HCT116 (cell line): ENCODE results near the gene NF1. TPM values are rescaled to one million over a fixed set of nuclear protein-coding genes. Genes with fewer than 3 reads are reported as not detected.

Experiments
- ATAC-seq: fragments of 200-7000 bp; cut with Tn5 transposase; 2 replicates; pipeline ENCODE4 v1.9.1; 2020; ENCODE audit warnings: mild to moderate bottlenecking, moderate library complexity
- BruUV-seq: library from RNA; stranded (reverse); fragments of 400-500 nt; replicated peaks from 2 replicates; lab custom pipeline; 2021; lab: Mats Ljungman, UMichigan
- CTCF ChIA-PET: fragments of 300-600 bp; sonication (Branson Sonifier 250); formaldehyde crosslinking; loops from one replicate; lab custom pipeline; 2021; ENCODE audit warnings: antibody characterized with exemption; lab: Charles Lee
- POLR2A ChIA-PET: fragments of 300-600, 350-600 bp; sonication (Branson Sonifier 250); formaldehyde crosslinking; loops from one replicate; lab custom pipeline; 2021; ENCODE audit warnings: antibody characterized with exemption; lab: Charles Lee
- RAD21 ChIA-PET, 2 experiments: fragments of 300-600 bp; sonication (Branson Sonifier 250); formaldehyde crosslinking; loops; one replicate each; lab custom pipeline; 2023; ENCODE audit warnings: low total read pairs in 2 of 2; ENCODE audit not compliant: uncharacterized antibody in 2 of 2, unreplicated experiment in 2 of 2, low non-redundant PET in 1 of 2; lab: Charles Lee
- DNase-seq: peaks from one replicate; pipeline ENCODE4 v3.0.0-alpha.2; 2010; ENCODE audit warnings: low read depth, low spot score
- H2AFZ ChIP-seq: fragments of 200-600 bp; shearing (Covaris generic), sonication (generic); 2 replicates; pipeline ENCODE4 v1.6.1; 2017; ENCODE audit warnings: low read depth, mixed run types, mixed read lengths, antibody characterized with exemption, low read length; ENCODE audit not compliant: poor library complexity, severe bottlenecking
- H3K27ac ChIP-seq: 2 replicates; pipeline ENCODE4 v1.5.1; 2012; ENCODE audit warnings: low read depth, low read length
- H3K27me3 ChIP-seq: fragments of 200-600 bp; sonication (generic); 2 replicates; pipeline ENCODE4 v1.6.1; 2016; ENCODE audit warnings: mixed run types, low read length, mixed read lengths; ENCODE audit not compliant: insufficient read depth
- H3K36me3 ChIP-seq, 2 experiments: fragments of 200-500 bp in 1 of 2; fragments of 200-600 bp in 1 of 2; sonication (Bioruptor generic) in 1 of 2; sonication (generic) in 1 of 2; 2 replicates each; pipeline versions ENCODE4 v1.5.1 to v1.6.1; 2014 to 2016; ENCODE audit warnings: low read length in 2 of 2, inconsistent platforms in 1 of 2, mixed read lengths in 1 of 2, mixed run types in 1 of 2; ENCODE audit not compliant: insufficient read depth in 2 of 2, control insufficient read depth in 1 of 2
- H3K4me1 ChIP-seq, 2 experiments: fragments of 200-600 bp in 1 of 2; sonication (generic) in 1 of 2; 2 replicates each; pipeline versions ENCODE4 v1.5.1 to v1.6.1; 2012 to 2017; ENCODE audit warnings: low read length in 2 of 2, inconsistent platforms in 1 of 2, mild to moderate bottlenecking in 1 of 2, mixed read lengths in 1 of 2, mixed run types in 1 of 2, moderate library complexity in 1 of 2; ENCODE audit not compliant: insufficient read depth in 2 of 2, control insufficient read depth in 1 of 2
- H3K4me2 ChIP-seq: fragments of 200-600 bp; sonication (generic); 2 replicates; pipeline ENCODE4 v1.6.1; 2017; ENCODE audit warnings: mixed run types, low read length, mixed read lengths
- H3K4me3 ChIP-seq, 2 experiments: fragments of 200-600 bp in 1 of 2; sonication (generic) in 1 of 2; replicated peaks in 1 of 2; 2 replicates each; pipeline ENCODE4 v1.5.1; 2011 to 2016; ENCODE audit warnings: low read length in 2 of 2, control low read depth in 1 of 2, low read depth in 1 of 2, mild to moderate bottlenecking in 1 of 2, mixed read lengths in 1 of 2, mixed run types in 1 of 2
- H3K79me2 ChIP-seq: fragments of 200-600 bp; sonication (generic); 2 replicates; pipeline ENCODE4 v1.6.1; 2017; ENCODE audit warnings: mild to moderate bottlenecking, mixed run types, low read length, moderate library complexity, mixed read lengths; ENCODE audit not compliant: insufficient read depth
- H3K9ac ChIP-seq: fragments of 200-600 bp; sonication (generic); 2 replicates; pipeline ENCODE4 v1.6.1; 2016; ENCODE audit warnings: low read length, mixed read lengths
- H3K9me2 ChIP-seq: fragments of 200-600 bp; sonication (generic), shearing (Covaris generic); 2 replicates; pipeline ENCODE4 v1.6.1; 2017; ENCODE audit warnings: mixed run types, mild to moderate bottlenecking, moderate library complexity; ENCODE audit not compliant: insufficient read depth
- H3K9me3 ChIP-seq, 2 experiments: fragments of 200-500 bp in 1 of 2; fragments of 200-600 bp in 1 of 2; sonication (Bioruptor generic) in 1 of 2; sonication (generic) in 1 of 2; 2 replicates each; pipeline ENCODE4 v1.6.1; 2014 to 2017; ENCODE audit warnings: low read length in 2 of 2, mixed read lengths in 2 of 2, inconsistent platforms in 1 of 2, low read depth in 1 of 2, mild to moderate bottlenecking in 1 of 2, mixed run types in 1 of 2, moderate library complexity in 1 of 2; ENCODE audit not compliant: control insufficient read depth in 1 of 2, insufficient read depth in 1 of 2
- H4K20me1 ChIP-seq: fragments of 200-600 bp; sonication (generic), shearing (Covaris generic); 2 replicates; pipeline ENCODE4 v1.6.1; 2017; ENCODE audit warnings: mixed run types, mild to moderate bottlenecking, moderate library complexity; ENCODE audit not compliant: insufficient read depth
- CBX3 ChIP-seq: IDR thresholded peaks from 2 replicates; pipeline ENCODE4 v1.6.1; 2012; ENCODE audit warnings: low read depth
- CEBPB ChIP-seq: IDR thresholded peaks from 2 replicates; pipeline ENCODE4 v1.6.1; 2012; ENCODE audit warnings: low read depth
- EGR1 ChIP-seq: IDR thresholded peaks from 2 replicates; pipeline ENCODE4 v1.6.1; 2012; ENCODE audit warnings: low read depth
- EZH2 ChIP-seq: fragments of 200-600 bp; sonication (generic); IDR thresholded peaks from 2 replicates; pipeline ENCODE4 v1.6.1; 2017; ENCODE audit warnings: antibody characterized with exemption, mixed run types
- FOSL1 ChIP-seq: IDR thresholded peaks from 2 replicates; pipeline ENCODE4 v1.6.1; 2012; ENCODE audit warnings: low read depth
- JUND ChIP-seq: IDR thresholded peaks from 2 replicates; pipeline ENCODE4 v1.6.1; 2012
- MAX ChIP-seq: IDR thresholded peaks from 2 replicates; pipeline ENCODE4 v1.6.1; 2012
- POLR2A ChIP-seq: IDR thresholded peaks from 2 replicates; pipeline ENCODE4 v1.7.0; 2011; ENCODE audit warnings: borderline replicate concordance; ENCODE audit not compliant: insufficient read depth, insufficient read length; ENCODE audit errors: extremely low read depth
- RAD21 ChIP-seq: IDR thresholded peaks from 2 replicates; pipeline ENCODE4 v1.6.1; 2012; ENCODE audit warnings: low read depth, mild to moderate bottlenecking
- REST ChIP-seq: IDR thresholded peaks from 2 replicates; pipeline ENCODE4 v1.6.1; 2012; ENCODE audit warnings: low read depth
- SRF ChIP-seq: IDR thresholded peaks from 2 replicates; pipeline ENCODE4 v1.6.1; 2012; ENCODE audit warnings: low read depth
- TCF7L2 ChIP-seq: IDR thresholded peaks from 2 replicates; pipeline ENCODE4 v1.7.0; 2011; ENCODE audit warnings: borderline replicate concordance, inconsistent platforms; ENCODE audit not compliant: insufficient read depth, insufficient read length; ENCODE audit errors: extremely low read depth
- YY1 ChIP-seq: IDR thresholded peaks from 2 replicates; pipeline ENCODE4 v1.6.1; 2011; ENCODE audit warnings: low read length, low read depth, moderate library complexity, mild to moderate bottlenecking; ENCODE audit not compliant: insufficient replicate concordance; ENCODE audit errors: extremely low read depth
- ZFX ChIP-seq: fragments of 450-650 bp; IDR thresholded peaks from 2 replicates; pipeline ENCODE4 v1.6.1; 2017
- ZNF274 ChIP-seq: fragments of 200-500 bp; sonication (Bioruptor generic); IDR thresholded peaks from 2 replicates; pipeline ENCODE4 v1.6.1; 2014; ENCODE audit warnings: mild to moderate bottlenecking, low read depth, low read length, inconsistent platforms
- intact Hi-C: fragments of 100-400 bp; cut with micrococcal nuclease; formaldehyde crosslinking; loops from 2 replicates; pipeline ENCODE4 v1.10.0; 2022
- total RNA-seq: library from RNA; stranded (reverse); gene quantifications from one replicate; pipeline ENCODE4 v1.2.1, GENCODE V29; 2021; ENCODE audit not compliant: unreplicated experiment
- TF ChIP-seq, protein P1 (sequence below): IDR thresholded peaks from 2 replicates; pipeline ENCODE4 v1.6.1; 2011; ENCODE audit warnings: mild to moderate bottlenecking, low read length, moderate library complexity; ENCODE audit not compliant: insufficient replicate concordance; ENCODE audit errors: extremely low read depth

The NF1 gene
- total RNA-seq, 1 experiment from 2014 or later = 20.8 TPM

- TF ChIP-seq EZH2 (no peak), ZFX (no peak), RAD21 (no peak)
- TF ChIP-seq, all 23 proteins: peak for 0
- Histone ChIP-seq H3K9me2 (no peaks in the 10 kb centered on the region), H3K36me3 (peaks cover 2 to 4% of the 10 kb centered on the region in 2 experiments; a peak in 1 of 4 replicates), H3K79me2 (no peaks in the 10 kb centered on the region), H3K4me1 (no peaks in the 10 kb centered on the region), H3K27me3 (no peaks in the 10 kb centered on the region), H3K27ac (no peak overlapping the region), H3K4me3 (no peak overlapping the region), H3K9me3 (no peaks in the 10 kb centered on the region), H2AFZ (no peak overlapping the region), H3K9ac (no peak overlapping the region), H4K20me1 (no peaks in the 10 kb centered on the region), H3K4me2 (no peak overlapping the region)
- BruUV-seq = no TSS peak
- ChIA-PET POLR2A (no interaction called here), CTCF (no interaction called here), RAD21 (no interaction called here)
- intact Hi-C loops = no loop called here
- ATAC-seq (no peak), DNase-seq (no peak)
These were observed 68.5 kb downstream of the NF1 start for GRCh38 chr17:31163091-31163781.

- ATAC-seq = no peak
- no TSS peak for BruUV-seq
- Histone ChIP-seq H3K27me3 (no peaks in the 10 kb centered on the region), H3K4me1 (no peaks in the 10 kb centered on the region), H3K4me3 (no peak overlapping the region), H3K27ac (no peak overlapping the region), H3K4me2 (no peak overlapping the region), H3K36me3 (0 out of 4 replicates have a peak, but pooled peaks cover 0 to 4% of the 10 kb centered on the region in 2 experiments), H3K79me2 (no peaks in the 10 kb centered on the region), H3K9me3 (no peaks in the 10 kb centered on the region), H3K9ac (no peak overlapping the region), H2AFZ (no peak overlapping the region), H4K20me1 (no peaks in the 10 kb centered on the region), H3K9me2 (no peaks in the 10 kb centered on the region)
- POLR2A ChIA-PET = no interaction called here
- RAD21 ChIA-PET = no interaction called here
- intact Hi-C loops = no loop called here
- no peak for DNase-seq
- CTCF ChIA-PET = no interaction called here
- TF ChIP-seq EGR1 = no peak
- no peak for TF ChIP-seq CEBPB
- TF ChIP-seq POLR2A = no peak
- no peak for TF ChIP-seq ZNF274
- TF ChIP-seq EZH2 = no peak
- TF ChIP-seq REST = no peak
- no peak for TF ChIP-seq ZFX
- no peak for TF ChIP-seq YY1
- TF ChIP-seq JUND = no peak
- TF ChIP-seq TCF7L2 = no peak
- TF ChIP-seq, protein P1, sequence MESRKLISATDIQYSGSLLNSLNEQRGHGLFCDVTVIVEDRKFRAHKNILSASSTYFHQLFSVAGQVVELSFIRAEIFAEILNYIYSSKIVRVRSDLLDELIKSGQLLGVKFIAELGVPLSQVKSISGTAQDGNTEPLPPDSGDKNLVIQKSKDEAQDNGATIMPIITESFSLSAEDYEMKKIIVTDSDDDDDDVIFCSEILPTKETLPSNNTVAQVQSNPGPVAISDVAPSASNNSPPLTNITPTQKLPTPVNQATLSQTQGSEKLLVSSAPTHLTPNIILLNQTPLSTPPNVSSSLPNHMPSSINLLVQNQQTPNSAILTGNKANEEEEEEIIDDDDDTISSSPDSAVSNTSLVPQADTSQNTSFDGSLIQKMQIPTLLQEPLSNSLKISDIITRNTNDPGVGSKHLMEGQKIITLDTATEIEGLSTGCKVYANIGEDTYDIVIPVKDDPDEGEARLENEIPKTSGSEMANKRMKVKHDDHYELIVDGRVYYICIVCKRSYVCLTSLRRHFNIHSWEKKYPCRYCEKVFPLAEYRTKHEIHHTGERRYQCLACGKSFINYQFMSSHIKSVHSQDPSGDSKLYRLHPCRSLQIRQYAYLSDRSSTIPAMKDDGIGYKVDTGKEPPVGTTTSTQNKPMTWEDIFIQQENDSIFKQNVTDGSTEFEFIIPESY = no peak
- TF ChIP-seq FOSL1 = no peak
- TF ChIP-seq CBX3 = no peak
- no peak for TF ChIP-seq SRF
- no peak for TF ChIP-seq MAX
These were observed 72.3 kb downstream of the NF1 start for GRCh38 chr17:31167111-31167510.
